Neural cell (in vitro differentiated cells): ENCODE results near the gene MMP28. TPM values are rescaled to one million over a fixed set of nuclear protein-coding genes. Genes with fewer than 3 reads are reported as not detected.
A peak's percentile ranks its signal among the peaks of the same experiment; 100 is the strongest.

ENCODE experiments used
- H2AFZ ChIP-seq: fragments of 200-600, 300-800 bp; sonication (generic), shearing (Covaris generic); 2 replicates; pipeline ENCODE4 v1.6.0; 2014; ENCODE audit warnings: low read depth, mild to moderate bottlenecking, antibody characterized with exemption, low read length, moderate library complexity
- H3F3A ChIP-seq: fragments of 200-600 bp; shearing (Covaris generic); 2 replicates; pipeline ENCODE4 v1.6.1; 2016; ENCODE audit warnings: mild to moderate bottlenecking, moderate library complexity, mixed read lengths, antibody characterized with exemption, low read length; ENCODE audit not compliant: insufficient read depth, poor library complexity, severe bottlenecking
- H3K27ac ChIP-seq: fragments of 200-600, 300-800 bp; sonication (generic), shearing (Covaris generic); 2 replicates; pipeline ENCODE4 v1.5.1; 2014; ENCODE audit warnings: mild to moderate bottlenecking, low read length, moderate library complexity
- H3K27me3 ChIP-seq: fragments of 300-800, 200-600 bp; sonication (generic), shearing (Covaris generic); 2 replicates; pipeline ENCODE4 v1.6.0; 2014; ENCODE audit warnings: mild to moderate bottlenecking, low read depth, low read length, moderate library complexity; ENCODE audit not compliant: insufficient read depth
- H3K36me3 ChIP-seq: fragments of 300-800, 200-600 bp; sonication (generic), shearing (Covaris generic); 2 replicates; pipeline ENCODE4 v1.5.1; 2014; ENCODE audit warnings: mild to moderate bottlenecking, antibody characterized with exemption, low read length, moderate library complexity; ENCODE audit not compliant: insufficient read depth
- H3K4me2 ChIP-seq: fragments of 300-800, 200-600 bp; sonication (generic), shearing (Covaris generic); 2 replicates; pipeline ENCODE4 v1.6.0; 2014; ENCODE audit warnings: mild to moderate bottlenecking, low read length
- H3K4me3 ChIP-seq: fragments of 300-800, 200-600 bp; sonication (generic), shearing (Covaris generic); 2 replicates; pipeline ENCODE4 v1.5.1; 2014; ENCODE audit warnings: mild to moderate bottlenecking, low read length, moderate library complexity
- H3K79me2 ChIP-seq: fragments of 200-600 bp; shearing (Covaris generic); replicated peaks from 2 replicates; pipeline ENCODE4 v1.6.0; 2014; ENCODE audit warnings: mild to moderate bottlenecking, low read length, moderate library complexity; ENCODE audit not compliant: insufficient read depth
- H3K9ac ChIP-seq: fragments of 300-800, 200-600 bp; sonication (generic), shearing (Covaris generic); 2 replicates; pipeline ENCODE4 v1.6.1; 2016; ENCODE audit warnings: mild to moderate bottlenecking, low read length, mixed read lengths
- H3K9me2 ChIP-seq: fragments of 200-600 bp; shearing (Covaris generic); 2 replicates; pipeline ENCODE4 v1.6.1; 2016; ENCODE audit warnings: mild to moderate bottlenecking, low read length, mixed read lengths; ENCODE audit not compliant: insufficient read depth
- H3K9me3 ChIP-seq: fragments of 200-600, 300-800 bp; sonication (generic), shearing (Covaris generic); 2 replicates; pipeline ENCODE4 v1.6.1; 2016; ENCODE audit warnings: mild to moderate bottlenecking, mixed run types, low read length, moderate library complexity, mixed read lengths
- H4K20me1 ChIP-seq: fragments of 200-600 bp; shearing (Covaris generic); 2 replicates; pipeline ENCODE4 v1.6.1; 2016; ENCODE audit warnings: mild to moderate bottlenecking, mixed run types; ENCODE audit not compliant: insufficient read depth
- CTCF ChIP-seq: fragments of 450-650 bp; IDR thresholded peaks from 2 replicates; pipeline ENCODE4 v1.5.1; 2014; ENCODE audit warnings: antibody characterized with exemption, mild to moderate bottlenecking, moderate library complexity; ENCODE audit not compliant: poor library complexity, severe bottlenecking
- EP300 ChIP-seq: fragments of 450-650 bp; conservative IDR thresholded peaks from 2 replicates; pipeline ENCODE4 v1.6.1; 2014; ENCODE audit warnings: antibody characterized with exemption, mild to moderate bottlenecking, moderate library complexity; ENCODE audit not compliant: poor library complexity, severe bottlenecking
- EZH2 ChIP-seq: fragments of 200-600, 300-800 bp; shearing (Covaris generic), sonication (generic); IDR thresholded peaks from 2 replicates; pipeline ENCODE4 v1.6.1; 2014; ENCODE audit warnings: antibody characterized with exemption, low read length, borderline replicate concordance, mild to moderate bottlenecking; ENCODE audit not compliant: insufficient read depth, poor library complexity, severe bottlenecking
- MXI1 ChIP-seq: fragments of 450-650 bp; conservative IDR thresholded peaks from 2 replicates; pipeline ENCODE4 v1.6.1; 2014; ENCODE audit warnings: antibody characterized with exemption, mild to moderate bottlenecking; ENCODE audit not compliant: poor library complexity, severe bottlenecking
- POLR2AphosphoS5 ChIP-seq: IDR thresholded peaks from 2 replicates; pipeline ENCODE4 v1.6.1; 2012
- RAD21 ChIP-seq: fragments of 450-650 bp; conservative IDR thresholded peaks from 2 replicates; pipeline ENCODE4 v1.6.1; 2014; ENCODE audit warnings: antibody characterized with exemption, mild to moderate bottlenecking, moderate library complexity
- REST ChIP-seq: IDR thresholded peaks from 2 replicates; pipeline ENCODE4 v1.6.1; 2012; ENCODE audit warnings: borderline replicate concordance
- SMC3 ChIP-seq: fragments of 450-650 bp; conservative IDR thresholded peaks from 2 replicates; pipeline ENCODE4 v1.6.1; 2014; ENCODE audit warnings: antibody characterized with exemption, mild to moderate bottlenecking, moderate library complexity; ENCODE audit not compliant: poor library complexity
- TAF1 ChIP-seq: IDR thresholded peaks from 2 replicates; pipeline ENCODE4 v1.6.1; 2012; ENCODE audit warnings: low read depth
- polyA plus RNA-seq: library from polyadenylated mRNA; depleted of rRNA; stranded (reverse); fragments of >200 nt; gene quantifications from 2 replicates; pipeline ENCODE4 v1.2.3, GENCODE V29; 2014

Gene MMP28
- polyA plus RNA-seq, 1 donor from 2014 or later, result 0.31 TPM

DNA sequence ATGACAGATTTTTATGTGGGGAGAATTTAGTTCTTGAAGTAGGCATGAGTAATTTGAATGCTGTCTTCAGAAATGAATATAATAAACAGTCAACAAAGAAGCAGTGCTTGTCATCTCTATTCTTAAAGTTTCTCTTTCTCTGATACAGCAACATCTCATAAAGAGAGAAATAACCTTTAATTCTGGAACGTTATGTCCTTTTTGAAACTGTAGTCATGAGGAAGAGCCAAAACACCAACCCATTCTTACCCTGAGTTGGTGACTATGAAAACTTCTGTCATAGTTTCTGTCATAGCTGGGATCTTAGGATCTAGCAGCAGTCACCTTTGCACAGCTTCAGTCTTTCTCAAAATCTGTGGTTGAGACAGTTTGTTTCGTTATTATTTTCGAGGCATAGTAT is 79.3 kb downstream of the MMP28 start:
- Histone ChIP-seq H3F3A (no peaks in the 10 kb centered on the region), H3K9ac (no peak overlapping the region)

More for the DNA sequence above, 79.3 kb downstream of the MMP28 start:
- Histone ChIP-seq H4K20me1 (no peaks in the 10 kb centered on the region), H3K9me3 (no peaks in the 10 kb centered on the region), H3K27me3 (no peaks in the 10 kb centered on the region), H3K4me3 (peak overlapping the region; percentile 47), H3K27ac (peak overlapping the region; percentile 58), H3K4me2 (no peak overlapping the region), H3K79me2 (no peaks in the 10 kb centered on the region), H2AFZ (no peak overlapping the region), H3K36me3 (peaks cover 17% of the 10 kb centered on the region), H3K9me2 (no peaks in the 10 kb centered on the region)
- TF ChIP-seq REST, result no peak
- no peak for TF ChIP-seq RAD21
- TF ChIP-seq POLR2AphosphoS5, result no peak
- TF ChIP-seq MXI1, result no peak
- TF ChIP-seq EZH2, result no peak
- TF ChIP-seq TAF1, result no peak
- no peak for TF ChIP-seq CTCF
- no peak for TF ChIP-seq SMC3
- no peak for TF ChIP-seq EP300

Other genes with a start within 250 kb of the MMP28 start
- gene SLFN14, start 234.8 kb downstream of the MMP28 start, polyA plus RNA-seq, result not detected in 2 replicates
- 3.8 and 7.3 TPM in 2 replicates for gene PEX12, start 217.1 kb downstream of the MMP28 start, polyA plus RNA-seq
- gene AP2B1, start 208.3 kb downstream of the MMP28 start, polyA plus RNA-seq, result 59.5 and 65.1 TPM in 2 replicates
- gene RASL10B, start 64.0 kb downstream of the MMP28 start, polyA plus RNA-seq, result 10.7 and 11.3 TPM in 2 replicates
- gene GAS2L2, start 42.4 kb downstream of the MMP28 start, polyA plus RNA-seq, result 0.38 and 1.2 TPM in 2 replicates
- gene C17orf50, start 34.8 kb downstream of the MMP28 start, polyA plus RNA-seq, result not detected in 2 replicates
- 45.8 and 50.9 TPM in 2 replicates for gene TAF15, start 13.8 kb upstream of the MMP28 start, polyA plus RNA-seq
- not detected in 2 replicates for gene HEATR9, start 73.2 kb upstream of the MMP28 start, polyA plus RNA-seq
- gene CCL5, start 84.7 kb upstream of the MMP28 start, polyA plus RNA-seq, result not detected in 2 replicates
- not detected in 2 replicates for gene RDM1, start 135.1 kb upstream of the MMP28 start, polyA plus RNA-seq
- gene LYZL6, start 148.1 kb upstream of the MMP28 start, polyA plus RNA-seq, result not detected in 2 replicates
- not detected in 2 replicates for gene CCL16, start 185.9 kb upstream of the MMP28 start, polyA plus RNA-seq
- gene CCL14, start 191.1 kb upstream of the MMP28 start, polyA plus RNA-seq, result not detected in 2 replicates
- not detected in 2 replicates for gene CCL15, start 205.9 kb upstream of the MMP28 start, polyA plus RNA-seq
- not detected in 2 replicates for gene CCL23, start 222.3 kb upstream of the MMP28 start, polyA plus RNA-seq